Tibial nerve (tissue), 4 donors: Measurements from ENCODE around the gene RASSF4.
A peak's percentile ranks its signal among the peaks of the same experiment; 100 is the strongest.

Source experiments
- CTCF ChIP-seq, 5 experiments: fragments of 200-600 bp in 3 of 5; fragments of 450-650 bp in 2 of 5; sonication (generic) in 3 of 5; IDR thresholded peaks; one replicate each; pipeline ENCODE4 v1.5.1; 2016 to 2019; ENCODE audit warnings: antibody characterized with exemption in 5 of 5, mild to moderate bottlenecking in 3 of 5, moderate library complexity in 2 of 5
- EP300 ChIP-seq, 2 donors: sonication (generic); formaldehyde crosslinking; IDR thresholded peaks; one replicate each; pipeline ENCODE4 v1.6.1; 2017; ENCODE audit warnings: antibody characterized with exemption in 2 of 2, mild to moderate bottlenecking in 1 of 2
- POLR2A ChIP-seq, 2 donors: fragments of 450-650 bp; IDR thresholded peaks; one replicate each; pipeline ENCODE4 v1.6.1; 2017; ENCODE audit warnings: antibody characterized with exemption in 2 of 2, mild to moderate bottlenecking in 2 of 2, moderate library complexity in 2 of 2

GRCh38 chr10:44990302-44990655, 30.7 kb downstream of the RASSF4 start:
- TF ChIP-seq EP300 (IDR thresholded peaks at IDR 0.05) (no peak), CTCF (IDR thresholded peaks at IDR 0.05) (peak in 1 of 5 experiments; percentile 37), POLR2A (IDR thresholded peaks at IDR 0.05) (no peak)
